Measurements from ENCODE around the gene OR7G1. TPM values are rescaled to one million over a fixed set of nuclear protein-coding genes. Genes with fewer than 3 reads are reported as not detected.

Gene OR7G1
- polyA plus RNA-seq, 2 of the 4 experiments (the other 2 are of a cell fraction) = not detected

- TF ChIP-seq FOXS1 (CRISPR knock-in tag; IDR thresholded peaks at IDR 0.05) = no peak
- TF ChIP-seq ZSCAN20 (CRISPR knock-in tag; IDR thresholded peaks at IDR 0.05) = no peak
- TF ChIP-seq RFX5 (IDR thresholded peaks at IDR 0.05) = no peak
- peak; percentile 32 to 76; a peak in 2 of 5 replicates for TF ChIP-seq JUN (IDR thresholded peaks at IDR 0.05)
- no peak for TF ChIP-seq NFE2L2 (conservative IDR thresholded peaks at IDR 0.05; ENCODE audit: low read length)
- TF ChIP-seq, protein P1, sequence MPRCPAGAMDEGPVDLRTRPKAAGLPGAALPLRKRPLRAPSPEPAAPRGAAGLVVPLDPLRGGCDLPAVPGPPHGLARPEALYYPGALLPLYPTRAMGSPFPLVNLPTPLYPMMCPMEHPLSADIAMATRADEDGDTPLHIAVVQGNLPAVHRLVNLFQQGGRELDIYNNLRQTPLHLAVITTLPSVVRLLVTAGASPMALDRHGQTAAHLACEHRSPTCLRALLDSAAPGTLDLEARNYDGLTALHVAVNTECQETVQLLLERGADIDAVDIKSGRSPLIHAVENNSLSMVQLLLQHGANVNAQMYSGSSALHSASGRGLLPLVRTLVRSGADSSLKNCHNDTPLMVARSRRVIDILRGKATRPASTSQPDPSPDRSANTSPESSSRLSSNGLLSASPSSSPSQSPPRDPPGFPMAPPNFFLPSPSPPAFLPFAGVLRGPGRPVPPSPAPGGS (IDR thresholded peaks at IDR 0.05) = no peak
- no peak for TF ChIP-seq CEBPB (IDR thresholded peaks at IDR 0.05)
- no peak for TF ChIP-seq CBX8 (IDR thresholded peaks at IDR 0.05)
- TF ChIP-seq CHD2 (IDR thresholded peaks at IDR 0.05; ENCODE audit: low read length, partially characterized antibody) = peak; percentile 92
- TF ChIP-seq SREBF2 (IDR thresholded peaks at IDR 0.05) = no peak
- TF ChIP-seq, protein P2, sequence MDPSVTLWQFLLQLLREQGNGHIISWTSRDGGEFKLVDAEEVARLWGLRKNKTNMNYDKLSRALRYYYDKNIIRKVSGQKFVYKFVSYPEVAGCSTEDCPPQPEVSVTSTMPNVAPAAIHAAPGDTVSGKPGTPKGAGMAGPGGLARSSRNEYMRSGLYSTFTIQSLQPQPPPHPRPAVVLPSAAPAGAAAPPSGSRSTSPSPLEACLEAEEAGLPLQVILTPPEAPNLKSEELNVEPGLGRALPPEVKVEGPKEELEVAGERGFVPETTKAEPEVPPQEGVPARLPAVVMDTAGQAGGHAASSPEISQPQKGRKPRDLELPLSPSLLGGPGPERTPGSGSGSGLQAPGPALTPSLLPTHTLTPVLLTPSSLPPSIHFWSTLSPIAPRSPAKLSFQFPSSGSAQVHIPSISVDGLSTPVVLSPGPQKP (IDR thresholded peaks at IDR 0.05; ENCODE audit: low read depth, low read length) = no peak
- no peak for TF ChIP-seq HDAC2 (IDR thresholded peaks at IDR 0.05)
- TF ChIP-seq KDM5A (IDR thresholded peaks at IDR 0.05) = peak; percentile 27; the same call in 1 of the 2 replicates
- peak; percentile 86 for TF ChIP-seq REST (IDR thresholded peaks at IDR 0.05)
- no peak for TF ChIP-seq RCOR1 (IDR thresholded peaks at IDR 0.05; ENCODE audit: low read depth, low read length)
- no peak for TF ChIP-seq ESRRA (IDR thresholded peaks at IDR 0.05; ENCODE audit: borderline replicate concordance, low read length)
- TF ChIP-seq POLR2AphosphoS2 (conservative IDR thresholded peaks at IDR 0.05; ENCODE audit: low read length) = no peak
- peak; percentile 62 for TF ChIP-seq PHF8 (IDR thresholded peaks at IDR 0.05; ENCODE audit: borderline replicate concordance, low read depth)
- TF ChIP-seq NPAS2 (CRISPR knock-in tag; IDR thresholded peaks at IDR 0.05; ENCODE audit: borderline replicate concordance) = no peak
- no peak for TF ChIP-seq MYC (IDR thresholded peaks at IDR 0.05; ENCODE audit: borderline replicate concordance, low read length)
- TF ChIP-seq MAFK (IDR thresholded peaks at IDR 0.05; ENCODE audit: partially characterized antibody) = peak; percentile 15
Measured at GRCh38 chr19:9140159-9140874, 24.8 kb upstream of the OR7G1 start, which contains the start of gene ZNF317 (continued).

DNA sequence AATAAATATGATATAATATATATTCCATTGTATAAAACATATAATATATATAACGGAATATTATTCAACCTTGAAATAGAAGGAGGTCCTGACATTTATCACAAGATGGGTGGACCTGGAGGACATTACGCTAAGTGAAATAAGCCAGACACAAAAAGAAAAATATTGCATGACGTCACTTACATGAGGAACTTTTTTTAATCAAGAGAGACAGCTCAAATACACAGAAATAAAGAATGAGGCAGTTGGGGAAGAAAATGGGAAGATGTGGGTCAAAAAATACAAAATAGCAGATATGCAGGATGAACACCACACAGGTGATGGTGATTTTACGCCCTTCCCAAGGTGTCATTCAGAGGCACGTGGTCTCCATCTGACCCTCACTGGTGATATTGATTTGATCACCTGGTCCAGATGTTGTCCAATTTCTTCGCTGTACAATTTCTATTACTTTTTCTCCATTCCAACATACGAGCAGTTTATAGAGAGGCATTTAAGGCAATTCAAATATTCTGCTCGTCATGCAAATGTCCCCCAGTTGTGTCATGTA lies 24.1 kb upstream of the OR7G1 start:
- ATAC-seq (peak; percentile 20 to 37; a peak in 3 of 6 replicates), DNase-seq (ENCODE audit: low read depth in 1 of 2, low spot score in 1 of 2) (no peak), FAIRE-seq (no peak)
- no peaks in the 10 kb centered on the region for H3K4me1 ChIP-seq
- H3K9me3 ChIP-seq = peaks cover 35% of the 10 kb centered on the region
- H3K4me2 ChIP-seq = peak overlapping the region; percentile 65
- ChIA-PET CTCF (no interaction called here), POLR2A (no interaction called here)
- 27% methylated on average over 8 of the region's 8 CpGs for WGBS (ENCODE audit: missing lambda C conversion rate)
- TF ChIP-seq ZFP36 (IDR thresholded peaks at IDR 0.05; ENCODE audit: borderline replicate concordance, partially characterized antibody) (no peak), JUNB (IDR thresholded peaks at IDR 0.05) (no peak), NPAS2 (CRISPR knock-in tag; IDR thresholded peaks at IDR 0.05; ENCODE audit: borderline replicate concordance) (no peak), USF2 (IDR thresholded peaks at IDR 0.05) (no peak), CTCF (IDR thresholded peaks at IDR 0.05) (no peak), TFCP2L1 (CRISPR knock-in tag; IDR thresholded peaks at IDR 0.05) (no peak), GATA3 (IDR thresholded peaks at IDR 0.05; ENCODE audit: borderline replicate concordance) (no peak), TP53 (CRISPR knock-in tag; IDR thresholded peaks at IDR 0.05) (no peak), MAZ (IDR thresholded peaks at IDR 0.05; ENCODE audit: borderline replicate concordance, low read depth, low read length) (no peak), CHD2 (IDR thresholded peaks at IDR 0.05; ENCODE audit: low read length, partially characterized antibody) (no peak)
- peak overlapping the region; percentile 86 for H3K4me3 ChIP-seq
- H3K27ac ChIP-seq = peak overlapping the region; percentile 90 to 93

All from A549 (cell line).